ENCODE data around the gene GPR176.

The GPR176 gene, protein sequence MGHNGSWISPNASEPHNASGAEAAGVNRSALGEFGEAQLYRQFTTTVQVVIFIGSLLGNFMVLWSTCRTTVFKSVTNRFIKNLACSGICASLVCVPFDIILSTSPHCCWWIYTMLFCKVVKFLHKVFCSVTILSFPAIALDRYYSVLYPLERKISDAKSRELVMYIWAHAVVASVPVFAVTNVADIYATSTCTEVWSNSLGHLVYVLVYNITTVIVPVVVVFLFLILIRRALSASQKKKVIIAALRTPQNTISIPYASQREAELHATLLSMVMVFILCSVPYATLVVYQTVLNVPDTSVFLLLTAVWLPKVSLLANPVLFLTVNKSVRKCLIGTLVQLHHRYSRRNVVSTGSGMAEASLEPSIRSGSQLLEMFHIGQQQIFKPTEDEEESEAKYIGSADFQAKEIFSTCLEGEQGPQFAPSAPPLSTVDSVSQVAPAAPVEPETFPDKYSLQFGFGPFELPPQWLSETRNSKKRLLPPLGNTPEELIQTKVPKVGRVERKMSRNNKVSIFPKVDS

GRCh38 chr15:39919748-39920509, at the start of gene GPR176:
Gene GPR176, minus strand, starts transcription at chr15:39920266. Its CDS starts 240 bp downstream, at chr15:39920026.
- DNase-seq (ENCODE audit: low read depth), result peak; percentile 4

DNA sequence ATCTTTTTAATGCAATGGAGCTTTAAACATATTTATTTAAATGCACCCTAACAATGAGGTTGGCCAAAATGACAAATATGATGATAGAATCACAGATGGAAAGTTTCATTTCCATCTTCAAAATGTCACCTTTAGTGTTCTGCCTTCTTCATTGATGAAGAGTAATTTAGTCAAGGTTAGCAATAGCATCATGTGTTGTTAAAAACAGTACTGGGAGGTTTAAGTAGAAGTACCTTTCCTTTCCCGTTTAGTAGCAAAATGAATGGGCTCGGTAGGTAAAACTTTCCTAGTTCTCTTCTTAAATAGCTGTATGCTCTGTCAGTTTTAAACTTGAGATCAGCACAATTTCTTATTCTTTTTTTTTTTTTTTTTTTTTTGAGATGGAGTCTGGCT, 48.9 kb upstream of the GPR176 start:
- DNase-seq (ENCODE audit: low read depth), result no peak

DNA sequence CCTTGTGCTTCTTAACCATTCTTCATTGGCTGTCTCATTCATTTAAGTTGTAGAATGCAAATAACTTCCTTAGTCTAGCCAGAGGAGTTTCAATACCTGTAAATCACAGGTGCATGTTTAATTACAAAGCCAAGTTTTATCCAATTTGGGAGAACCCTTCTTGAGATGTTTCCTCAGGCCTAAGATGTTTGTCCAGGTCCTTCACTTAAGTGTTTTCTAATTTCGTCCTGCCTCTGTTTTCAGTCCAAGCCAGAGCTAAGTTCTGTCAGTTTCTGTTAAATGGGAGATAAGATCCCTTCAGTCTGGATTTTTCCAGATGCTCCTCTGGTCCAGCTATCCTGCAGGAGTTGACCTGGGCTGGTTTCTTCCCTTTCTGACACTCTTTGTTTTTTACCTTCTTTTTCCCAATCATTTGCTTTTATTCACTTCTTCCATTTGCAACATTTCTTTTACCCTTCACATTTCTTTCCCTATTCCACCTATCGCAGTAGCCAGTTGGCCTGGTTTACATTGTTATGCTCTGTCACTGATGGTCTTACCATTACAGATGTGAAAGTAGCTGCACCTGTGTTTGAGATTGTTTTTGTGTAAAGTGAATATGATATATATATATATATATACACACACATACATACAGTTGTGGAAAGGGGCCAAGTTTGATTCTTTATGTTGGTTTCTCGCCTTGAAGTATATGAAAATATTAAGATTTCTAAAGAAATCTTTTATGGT, 48.4 kb upstream of the GPR176 start:
- no peak for DNase-seq (ENCODE audit: low read depth)

- DNase-seq (ENCODE audit: low read depth), result no peak
These were observed 46.5 kb upstream of the GPR176 start for GRCh38 chr15:39966521-39966920.

DNA sequence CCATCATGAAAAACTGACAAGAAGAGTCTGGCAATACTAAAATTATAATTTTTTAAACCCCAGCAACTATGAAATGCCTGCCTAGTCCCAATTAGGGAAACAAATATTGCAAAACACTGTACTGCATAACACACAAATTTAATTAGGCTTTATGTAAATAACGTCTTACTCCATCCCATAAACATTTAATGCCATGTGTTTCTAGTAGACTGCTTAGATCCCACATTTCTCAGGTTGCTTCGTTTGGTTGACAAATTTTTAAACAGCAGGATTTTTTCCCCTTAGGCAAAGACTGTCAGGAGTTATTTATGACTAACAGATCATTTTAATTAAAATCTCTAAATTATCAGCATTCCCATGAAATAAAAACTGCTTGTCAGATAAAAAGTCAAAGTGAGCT, 43.7 kb upstream of the GPR176 start:
- no peak for DNase-seq (ENCODE audit: low read depth)

DNA sequence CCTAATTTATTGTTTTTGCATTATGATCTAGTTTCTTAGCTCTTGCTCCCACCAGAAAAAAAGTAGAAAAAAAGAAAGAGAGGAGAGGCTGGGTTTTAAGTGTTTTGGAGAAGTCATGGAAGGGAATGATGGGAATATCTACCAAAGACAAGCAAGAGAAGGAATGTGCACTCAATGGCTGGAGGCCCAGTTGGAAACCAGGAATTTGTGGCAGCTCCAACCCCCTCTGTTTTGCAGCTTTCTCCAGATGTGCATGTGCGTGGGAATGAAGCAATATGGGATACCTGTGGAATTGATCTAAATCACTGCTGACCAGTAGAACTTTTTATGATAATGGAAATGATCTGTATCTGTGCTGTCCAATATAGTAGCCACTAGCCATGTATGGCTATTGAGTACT, 41.0 kb upstream of the GPR176 start:
- no peak for DNase-seq (ENCODE audit: low read depth)

GRCh38 chr15:39960411-39960810, 40.3 kb upstream of the GPR176 start:
- no peak for DNase-seq (ENCODE audit: low read depth)

DNA sequence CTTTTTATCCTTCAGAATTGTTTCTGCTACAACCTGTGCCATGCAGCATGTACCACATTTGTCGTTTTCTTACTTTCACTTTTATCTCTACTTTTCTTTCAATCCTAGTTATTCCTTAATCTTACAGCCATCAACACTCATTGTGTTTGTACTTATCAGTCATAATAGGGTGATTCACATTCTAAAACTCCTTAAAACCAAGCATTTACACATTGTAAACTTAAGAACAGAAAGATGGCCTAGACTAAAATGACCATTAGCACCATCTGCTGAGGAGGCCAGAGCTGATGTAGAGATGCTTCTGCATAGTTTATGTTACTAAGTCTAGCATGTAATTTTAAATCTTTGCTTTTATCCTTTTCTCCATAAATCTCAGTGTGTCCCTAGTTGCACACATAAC, 39.3 kb upstream of the GPR176 start:
- no peak for DNase-seq (ENCODE audit: low read depth)

- no peak for DNase-seq (ENCODE audit: low read depth)
These were observed 37.4 kb upstream of the GPR176 start for GRCh38 chr15:39957481-39957880.

DNA sequence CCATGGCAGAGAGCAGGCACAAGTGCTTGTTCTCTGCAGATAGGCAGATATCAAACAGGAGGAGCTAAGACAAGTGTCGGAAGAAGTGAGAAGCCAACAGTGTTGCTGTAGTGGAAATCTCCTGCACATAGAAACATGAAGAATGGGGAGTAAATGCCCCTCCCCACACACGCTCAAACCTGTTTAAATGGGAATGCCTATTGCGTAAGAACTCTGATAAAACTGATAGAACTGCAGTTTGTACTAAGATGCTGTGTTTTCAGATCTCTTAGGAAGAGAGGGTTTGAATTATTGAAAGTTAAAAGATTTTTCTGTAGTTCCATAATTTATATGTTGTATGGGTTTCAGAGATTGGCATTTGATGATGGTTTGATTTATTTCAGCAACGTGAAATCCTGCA, 33.5 kb upstream of the GPR176 start:
- DNase-seq (ENCODE audit: low read depth), result no peak

DNA sequence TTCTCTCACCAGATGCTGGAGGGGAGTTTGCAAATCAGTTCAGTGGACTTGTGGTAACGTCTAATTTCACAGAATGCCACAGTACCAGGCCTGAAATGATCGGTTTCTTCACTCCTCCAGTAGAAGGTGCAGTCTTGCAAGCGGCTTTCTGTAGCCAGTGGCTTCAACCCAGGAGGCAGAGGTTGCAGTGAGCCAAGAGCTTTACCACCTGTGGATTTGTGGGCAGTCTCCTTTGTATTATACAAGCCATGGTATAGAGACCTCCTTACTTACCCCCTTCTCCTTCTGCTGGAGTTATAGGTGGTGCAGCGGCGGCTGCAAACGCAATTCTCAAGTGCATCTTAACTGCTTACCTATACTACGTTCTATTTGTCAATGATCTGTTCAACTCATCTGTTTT, 31.5 kb upstream of the GPR176 start:
- DNase-seq (ENCODE audit: low read depth), result no peak

DNA sequence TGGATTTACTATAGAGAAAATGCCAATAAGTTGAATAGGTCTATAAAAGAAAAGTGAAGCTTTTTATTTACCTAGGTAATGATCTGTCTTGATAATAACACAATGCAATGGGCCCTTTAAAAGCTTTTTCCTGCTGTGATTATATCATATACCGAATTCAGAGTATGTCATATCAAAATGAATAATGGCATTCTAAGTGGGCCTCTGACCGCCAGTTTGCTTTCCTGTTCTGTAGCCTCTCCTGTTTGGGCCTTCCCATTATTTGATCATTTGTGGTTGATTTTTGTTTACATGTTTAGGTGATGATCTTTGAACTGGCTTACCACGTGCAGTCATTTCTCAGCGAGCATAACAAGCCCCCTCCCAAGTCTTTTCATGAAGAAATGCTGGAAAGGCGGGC, 28.8 kb upstream of the GPR176 start:
- DNase-seq (ENCODE audit: low read depth), result no peak

DNA sequence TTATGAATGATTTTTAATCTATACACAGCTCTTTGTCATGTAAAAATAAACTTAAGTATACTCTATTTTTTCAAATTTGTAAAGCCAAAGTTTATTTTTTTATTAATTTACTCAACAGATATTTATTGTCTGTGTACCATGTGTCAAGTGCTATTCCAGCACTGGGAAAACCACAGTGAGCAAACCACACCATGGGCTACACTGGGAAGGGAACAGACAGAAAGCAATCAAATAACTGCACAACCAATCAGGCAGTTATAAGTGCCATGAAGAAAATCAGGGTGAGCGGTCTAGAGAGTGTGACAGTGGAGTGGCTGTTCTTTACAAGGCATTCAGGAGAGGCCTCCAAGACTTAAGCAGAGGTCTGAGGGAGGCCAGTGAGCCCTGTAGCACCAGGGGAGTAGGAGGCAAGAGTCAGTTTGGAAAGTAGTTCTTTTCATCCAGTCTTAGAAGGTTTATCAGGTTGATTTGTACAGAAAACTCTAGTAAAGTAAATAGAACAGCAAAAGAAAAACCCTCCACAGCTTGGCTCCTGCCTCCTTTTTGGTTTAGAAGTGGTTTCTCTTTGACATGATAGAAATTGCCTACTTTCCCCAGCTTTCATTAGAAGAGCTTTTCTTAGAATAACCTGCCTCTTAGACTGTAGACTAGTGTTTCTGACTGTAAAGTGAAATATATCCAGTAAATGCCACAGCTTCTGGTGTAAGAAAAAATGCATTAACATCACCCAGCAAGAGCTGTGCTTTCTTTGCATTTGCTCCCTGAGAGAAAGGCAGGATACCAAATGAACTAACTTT, 27.5 kb upstream of the GPR176 start:
- no peak for DNase-seq (ENCODE audit: low read depth)

DNA sequence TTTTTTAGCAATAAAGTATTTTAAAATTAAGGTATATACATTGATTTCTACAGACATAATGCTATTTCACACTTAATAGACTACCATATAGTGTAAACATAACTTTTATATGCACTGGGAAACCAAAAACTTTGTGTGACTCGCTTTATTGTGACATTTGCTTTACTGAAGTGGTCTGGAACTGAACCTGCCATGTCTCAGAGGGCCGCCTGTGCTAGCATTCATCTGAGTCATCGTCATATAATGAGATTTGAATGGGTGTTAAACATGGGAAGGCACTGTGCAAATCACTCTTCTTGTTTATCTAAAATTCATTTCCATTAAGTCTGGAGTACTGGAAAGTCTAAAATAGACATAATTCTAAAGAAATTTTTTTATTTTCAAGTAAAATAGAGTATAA, 26.8 kb upstream of the GPR176 start:
- DNase-seq (ENCODE audit: low read depth), result no peak

DNA sequence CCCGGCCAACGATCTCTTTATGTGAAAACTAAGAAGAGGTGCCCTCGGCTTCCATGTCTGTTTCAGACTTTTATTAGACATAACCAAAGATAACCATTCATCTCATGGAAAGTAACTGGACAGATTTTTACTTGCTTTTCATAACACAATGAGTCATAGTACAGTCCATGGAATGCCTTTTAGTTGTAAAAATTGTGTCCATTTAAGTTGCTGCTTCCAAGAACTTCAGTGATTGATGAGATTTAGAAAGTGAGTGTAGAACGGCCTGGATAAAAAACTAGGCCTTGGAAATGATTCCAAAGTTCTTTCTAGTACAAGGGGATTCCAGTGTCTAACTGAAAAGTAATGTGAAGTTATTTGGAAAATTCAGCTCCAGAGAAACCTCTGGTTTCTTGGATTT, 24.7 kb upstream of the GPR176 start:
- DNase-seq (ENCODE audit: low read depth), result no peak

DNA sequence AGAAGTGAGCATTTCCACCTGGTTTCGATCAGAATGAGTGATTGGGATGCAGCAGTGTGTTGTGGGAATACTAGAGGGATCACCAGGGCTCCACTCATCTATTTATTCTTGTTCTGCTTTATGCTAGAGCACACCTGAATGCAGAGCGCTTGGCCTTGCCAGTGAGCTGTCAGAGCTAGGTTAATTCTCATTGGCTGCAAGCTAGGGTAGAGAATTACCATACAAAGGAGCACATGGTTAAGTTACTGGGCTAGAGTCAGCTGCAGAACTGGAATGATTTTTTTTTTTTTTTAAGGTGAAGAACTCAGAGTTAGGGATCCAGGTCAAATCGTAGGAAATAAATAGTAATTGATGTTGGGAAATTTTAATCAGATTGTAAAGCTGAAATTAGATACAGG, 22.7 kb upstream of the GPR176 start:
- DNase-seq (ENCODE audit: low read depth), result no peak

DNA sequence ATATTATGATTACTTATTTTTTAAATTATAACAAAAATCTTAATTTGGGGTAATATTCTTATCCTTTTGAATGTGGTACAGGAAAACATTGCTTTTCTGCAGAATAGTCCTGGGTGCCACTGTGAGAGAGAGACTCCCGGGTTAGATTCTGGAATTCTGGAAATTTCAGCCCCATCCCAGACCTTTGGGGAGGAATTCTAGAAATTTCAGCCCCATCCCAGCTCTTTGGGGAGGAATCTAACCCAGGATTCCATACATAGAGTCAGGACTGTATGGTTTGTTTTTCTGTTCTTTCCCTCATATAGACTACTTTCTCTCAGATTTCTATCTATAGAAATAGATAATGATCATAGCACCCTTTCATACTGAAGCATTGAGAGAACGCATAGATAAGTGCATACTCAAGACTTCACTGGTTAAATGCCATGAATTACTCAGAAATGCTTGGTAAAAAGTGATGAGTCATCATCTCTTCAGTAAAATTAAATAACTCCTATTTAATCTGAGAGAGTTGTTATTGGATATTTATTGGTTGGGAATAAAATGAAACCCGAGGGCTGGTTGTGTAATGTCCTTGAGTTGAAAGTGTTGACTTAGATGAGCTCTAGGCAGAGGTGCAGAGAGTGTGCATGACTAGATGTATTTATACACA, 22.2 kb upstream of the GPR176 start:
- DNase-seq (ENCODE audit: low read depth), result no peak

DNA sequence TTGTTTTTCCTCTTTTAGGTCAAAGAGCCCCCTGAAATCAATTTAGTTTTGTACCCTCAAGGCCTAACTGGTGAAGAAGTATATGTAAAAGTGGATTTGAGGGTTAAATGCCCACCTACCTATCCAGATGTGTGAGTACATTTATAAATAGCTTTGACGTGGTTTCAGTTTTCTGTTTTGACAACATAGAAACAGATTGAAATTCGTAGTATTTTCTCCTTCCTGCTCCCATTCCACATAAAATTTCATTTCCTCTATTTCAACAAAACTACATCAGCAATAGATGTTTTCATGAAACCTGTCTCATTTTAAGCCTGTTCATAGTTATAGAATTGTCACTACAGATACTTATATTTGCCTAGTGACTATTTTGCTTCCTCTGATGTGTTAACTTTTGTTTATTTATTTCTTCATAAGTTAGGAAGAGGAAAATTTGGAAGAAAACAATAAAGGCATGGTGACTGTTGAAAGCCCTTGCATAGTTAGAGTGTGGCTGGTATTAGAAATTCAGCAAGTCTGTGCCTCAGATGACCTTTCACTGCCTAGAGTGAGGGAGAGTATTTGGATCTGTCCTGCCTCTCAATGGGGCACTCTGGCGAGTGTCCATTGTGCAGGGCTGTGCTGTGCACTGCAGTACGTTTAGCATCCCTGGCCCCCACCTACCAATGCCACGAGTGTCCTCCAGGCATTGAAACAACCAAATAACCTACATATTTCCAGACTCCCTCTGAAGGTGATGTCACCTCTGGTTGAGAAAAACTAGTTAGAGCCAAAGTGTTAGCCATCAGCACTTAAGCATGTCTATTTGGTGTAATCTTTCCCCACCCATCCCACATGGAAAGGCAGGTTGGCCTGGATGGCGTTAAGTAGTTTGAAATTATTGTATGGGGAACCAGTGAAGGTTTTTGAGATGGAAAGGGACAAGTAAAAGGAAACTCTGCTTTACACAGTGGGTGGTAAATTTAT, 19.7 kb upstream of the GPR176 start:
- DNase-seq (ENCODE audit: low read depth), result no peak

GRCh38 chr15:39937696-39938095, 17.6 kb upstream of the GPR176 start:
- no peak for DNase-seq (ENCODE audit: low read depth)

DNA sequence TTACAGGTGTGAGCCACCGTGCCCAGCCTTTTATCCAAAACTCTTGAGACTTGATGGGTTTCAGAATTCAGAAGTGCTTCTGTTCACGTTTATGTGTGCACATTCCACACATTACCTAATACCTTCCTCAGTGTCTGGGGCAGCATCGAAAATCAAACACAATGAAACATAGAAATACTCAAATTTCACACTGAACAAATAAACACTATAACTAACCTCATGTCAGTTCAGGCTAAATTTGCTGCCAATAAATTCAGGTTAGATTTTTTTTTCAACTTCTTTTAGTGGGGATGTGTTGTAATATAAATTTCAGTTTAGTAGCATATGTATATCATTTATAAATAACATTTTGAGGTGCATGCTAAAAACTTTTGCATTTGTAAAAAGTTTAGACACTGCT, 16.6 kb upstream of the GPR176 start:
- DNase-seq (ENCODE audit: low read depth), result no peak
